Hepatocyte (in vitro differentiated cells): ENCODE results near the gene C10orf105. TPM values are rescaled to one million over a fixed set of nuclear protein-coding genes. Genes with fewer than 3 reads are reported as not detected.

Experiments used
- DNase-seq: peaks from one replicate; pipeline ENCODE4 v3.0.0-alpha.2; 2016; ENCODE audit warnings: low spot score
- H2AFZ ChIP-seq: fragments of 200-600 bp; sonication (generic); 2 replicates; pipeline ENCODE4 v1.6.0; 2016; ENCODE audit warnings: antibody characterized with exemption, mild to moderate bottlenecking
- H3K27ac ChIP-seq: fragments of 200-600 bp; sonication (generic); 2 replicates; pipeline ENCODE4 v1.5.1; 2016; ENCODE audit warnings: mild to moderate bottlenecking
- H3K27me3 ChIP-seq: fragments of 200-600 bp; sonication (generic); 2 replicates; pipeline ENCODE4 v1.6.1; 2016
- H3K36me3 ChIP-seq: fragments of 200-600 bp; sonication (generic); replicated peaks from 2 replicates; pipeline ENCODE4 v1.5.1; 2016; ENCODE audit warnings: low read depth; ENCODE audit not compliant: insufficient read depth
- H3K4me1 ChIP-seq: fragments of 200-600 bp; sonication (generic); 2 replicates; pipeline ENCODE4 v1.5.1; 2016; ENCODE audit warnings: mild to moderate bottlenecking, moderate library complexity; ENCODE audit not compliant: insufficient read depth
- H3K4me2 ChIP-seq: fragments of 200-600 bp; sonication (generic); 2 replicates; pipeline ENCODE4 v1.6.0; 2016
- H3K4me3 ChIP-seq: fragments of 200-600 bp; sonication (generic); 2 replicates; pipeline ENCODE4 v1.5.1; 2016; ENCODE audit warnings: mild to moderate bottlenecking
- H3K79me2 ChIP-seq: fragments of 200-600 bp; sonication (generic); 2 replicates; pipeline ENCODE4 v1.6.0; 2017; ENCODE audit warnings: mild to moderate bottlenecking
- H3K9me2 ChIP-seq: fragments of 200-600 bp; sonication (generic); replicated peaks from 2 replicates; pipeline ENCODE4 v1.6.0; 2017; ENCODE audit warnings: mild to moderate bottlenecking; ENCODE audit not compliant: insufficient read depth
- H3K9me3 ChIP-seq: fragments of 200-600 bp; sonication (generic); 2 replicates; pipeline ENCODE4 v1.5.1; 2016; ENCODE audit warnings: low read depth, mild to moderate bottlenecking
- H4K20me1 ChIP-seq: fragments of 200-600 bp; sonication (generic); 2 replicates; pipeline ENCODE4 v1.6.0; 2016; ENCODE audit warnings: mild to moderate bottlenecking; ENCODE audit not compliant: insufficient read depth, poor library complexity, severe bottlenecking
- EZH2 ChIP-seq: fragments of 200-600 bp; sonication (generic); IDR thresholded peaks from 2 replicates; pipeline ENCODE4 v1.6.1; 2016; ENCODE audit warnings: antibody characterized with exemption, mild to moderate bottlenecking, borderline replicate concordance
- EZH2phosphoT487 ChIP-seq: fragments of 200-600 bp; sonication (generic); IDR thresholded peaks from one replicate; pipeline ENCODE4 v1.6.1; 2018; ENCODE audit warnings: antibody characterized with exemption, mild to moderate bottlenecking, low read depth, moderate library complexity; ENCODE audit not compliant: unreplicated experiment, severe bottlenecking
- WGBS: methylation state at CpG from one replicate; pipeline ENCODE4 v1.1.6; 2016; ENCODE audit warnings: low lambda C conversion rate; ENCODE audit errors: missing lambda C conversion rate; 5-methylcytosine and 5-hydroxymethylcytosine counted together
- polyA plus RNA-seq: library from polyadenylated mRNA; unstranded; fragments of >200 nt; fragmentation: Nextera tagmentation; extraction: Ambion mirVana; gene quantifications from 2 replicates; pipeline ENCODE4 v1.2.1, GENCODE V29; 2016
- total RNA-seq: library from RNA; depleted of rRNA; stranded (reverse); fragments of >200 nt; gene quantifications from 2 replicates; pipeline ENCODE4 v1.2.3, GENCODE V29; 2014
- TF ChIP-seq, protein P1 (sequence below): fragments of 200-600 bp; sonication (generic); IDR thresholded peaks from 2 replicates; pipeline ENCODE4 v1.5.1; 2016; ENCODE audit warnings: antibody characterized with exemption, mild to moderate bottlenecking; ENCODE audit not compliant: poor library complexity

C10orf105 gene
- total and polyA plus RNA-seq, 2 experiments from 2014 or later = not detected

GRCh38 chr10:71727738-71728737 lies 8.5 kb upstream of the C10orf105 start:
- Histone ChIP-seq H3K4me2 (no peak overlapping the region), H3K36me3 (no peaks in the 10 kb centered on the region), H3K4me3 (no peak overlapping the region), H3K4me1 (peaks cover 17% of the 10 kb centered on the region), H3K27me3 (no peaks in the 10 kb centered on the region), H2AFZ (no peak overlapping the region), H3K27ac (no peak overlapping the region), H3K9me3 (no peaks in the 10 kb centered on the region), H4K20me1 (no peaks in the 10 kb centered on the region), H3K79me2 (no peaks in the 10 kb centered on the region), H3K9me2 (no peaks in the 10 kb centered on the region)
- peak; percentile 50 for DNase-seq
- 70% methylated on average over 8 of the region's 8 CpGs for WGBS
- TF ChIP-seq, protein P1, sequence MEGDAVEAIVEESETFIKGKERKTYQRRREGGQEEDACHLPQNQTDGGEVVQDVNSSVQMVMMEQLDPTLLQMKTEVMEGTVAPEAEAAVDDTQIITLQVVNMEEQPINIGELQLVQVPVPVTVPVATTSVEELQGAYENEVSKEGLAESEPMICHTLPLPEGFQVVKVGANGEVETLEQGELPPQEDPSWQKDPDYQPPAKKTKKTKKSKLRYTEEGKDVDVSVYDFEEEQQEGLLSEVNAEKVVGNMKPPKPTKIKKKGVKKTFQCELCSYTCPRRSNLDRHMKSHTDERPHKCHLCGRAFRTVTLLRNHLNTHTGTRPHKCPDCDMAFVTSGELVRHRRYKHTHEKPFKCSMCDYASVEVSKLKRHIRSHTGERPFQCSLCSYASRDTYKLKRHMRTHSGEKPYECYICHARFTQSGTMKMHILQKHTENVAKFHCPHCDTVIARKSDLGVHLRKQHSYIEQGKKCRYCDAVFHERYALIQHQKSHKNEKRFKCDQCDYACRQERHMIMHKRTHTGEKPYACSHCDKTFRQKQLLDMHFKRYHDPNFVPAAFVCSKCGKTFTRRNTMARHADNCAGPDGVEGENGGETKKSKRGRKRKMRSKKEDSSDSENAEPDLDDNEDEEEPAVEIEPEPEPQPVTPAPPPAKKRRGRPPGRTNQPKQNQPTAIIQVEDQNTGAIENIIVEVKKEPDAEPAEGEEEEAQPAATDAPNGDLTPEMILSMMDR = no peak
- TF ChIP-seq EZH2phosphoT487 (no peak), EZH2 (no peak)

GRCh38 chr10:71727105-71727737 lies 7.6 kb upstream of the C10orf105 start:
- Histone ChIP-seq H3K4me1 (peaks cover 17% of the 10 kb centered on the region), H2AFZ (no peak overlapping the region)

GRCh38 chr10:71726580-71727104 lies 7.1 kb upstream of the C10orf105 start:
- no peak overlapping the region for H3K4me3 ChIP-seq
- H4K20me1 ChIP-seq = no peaks in the 10 kb centered on the region
- WGBS = 85% methylated on average over 10 of the region's 11 CpGs
- TF ChIP-seq EZH2phosphoT487 (no peak), EZH2 (no peak)
- TF ChIP-seq, protein P1 = no peak
- no peaks in the 10 kb centered on the region for H3K79me2 ChIP-seq
- DNase-seq = no peak
- H3K4me1 ChIP-seq = peaks cover 17% of the 10 kb centered on the region
- no peaks in the 10 kb centered on the region for H3K36me3 ChIP-seq
- H3K4me2 ChIP-seq = no peak overlapping the region
- H3K27me3 ChIP-seq = no peaks in the 10 kb centered on the region
- no peak overlapping the region for H3K27ac ChIP-seq
- H3K9me2 ChIP-seq = no peaks in the 10 kb centered on the region
- no peak overlapping the region for H2AFZ ChIP-seq
- no peaks in the 10 kb centered on the region for H3K9me3 ChIP-seq

More at GRCh38 chr10:71727105-71727737, 7.6 kb upstream of the C10orf105 start:
- Histone ChIP-seq H3K79me2 (no peaks in the 10 kb centered on the region), H3K27ac (no peak overlapping the region), H3K27me3 (no peaks in the 10 kb centered on the region), H3K4me2 (no peak overlapping the region), H3K4me3 (no peak overlapping the region), H3K36me3 (no peaks in the 10 kb centered on the region), H4K20me1 (no peaks in the 10 kb centered on the region), H3K9me2 (no peaks in the 10 kb centered on the region), H3K9me3 (no peaks in the 10 kb centered on the region)
- DNase-seq = no peak
- 90% methylated on average over 12 of the region's 12 CpGs for WGBS
- TF ChIP-seq EZH2phosphoT487 (no peak), EZH2 (no peak)
- TF ChIP-seq, protein P1 = no peak
